SHP77 (cell line): Measurements from ENCODE around the gene CACNG7.
A peak's percentile ranks its signal among the peaks of the same experiment; 100 is the strongest.
"Not testable (repeated sequence)": the region's sequence is repeated elsewhere in the genome, so short reads cannot be mapped to it uniquely, and the experiment has no call there.

Source experiments
- DNase-seq, 2 experiments: peaks; one replicate each; lab custom pipeline; 2025; lab: John Stamatoyannopoulos, UW

CACNG7 gene, protein sequence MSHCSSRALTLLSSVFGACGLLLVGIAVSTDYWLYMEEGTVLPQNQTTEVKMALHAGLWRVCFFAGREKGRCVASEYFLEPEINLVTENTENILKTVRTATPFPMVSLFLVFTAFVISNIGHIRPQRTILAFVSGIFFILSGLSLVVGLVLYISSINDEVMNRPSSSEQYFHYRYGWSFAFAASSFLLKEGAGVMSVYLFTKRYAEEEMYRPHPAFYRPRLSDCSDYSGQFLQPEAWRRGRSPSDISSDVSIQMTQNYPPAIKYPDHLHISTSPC

DNA sequence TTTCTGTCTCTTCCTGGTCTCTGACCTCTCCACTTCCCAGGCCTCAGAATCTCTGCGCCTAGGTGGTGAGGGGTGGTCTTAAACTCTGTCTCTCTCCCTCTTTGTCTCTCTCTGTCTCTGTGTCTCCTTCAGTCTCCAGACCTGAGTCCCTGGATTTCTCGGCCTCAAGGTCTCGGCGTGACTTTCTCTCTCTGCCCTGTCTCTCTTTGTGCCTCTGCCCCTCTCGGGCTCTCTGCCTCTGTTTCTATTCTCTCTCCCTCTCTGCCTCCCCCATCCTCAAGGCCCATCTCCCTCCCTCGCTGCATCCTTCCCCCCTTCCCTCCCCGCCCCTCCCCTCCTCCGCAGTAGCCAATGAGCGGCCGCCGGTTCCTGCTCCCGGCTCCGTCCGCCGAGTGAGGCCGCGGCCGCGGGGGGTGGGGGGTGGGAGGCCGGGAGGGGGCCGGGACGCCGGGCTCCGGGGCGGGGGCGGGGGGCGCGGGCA, at the start of gene CACNG7:
TSS of gene CACNG7 (plus strand) at position 344 of the 481 bp plus-strand sequence. CDS start 3,554 bp downstream, outside the sequence.
- DNase-seq = no peak

DNA sequence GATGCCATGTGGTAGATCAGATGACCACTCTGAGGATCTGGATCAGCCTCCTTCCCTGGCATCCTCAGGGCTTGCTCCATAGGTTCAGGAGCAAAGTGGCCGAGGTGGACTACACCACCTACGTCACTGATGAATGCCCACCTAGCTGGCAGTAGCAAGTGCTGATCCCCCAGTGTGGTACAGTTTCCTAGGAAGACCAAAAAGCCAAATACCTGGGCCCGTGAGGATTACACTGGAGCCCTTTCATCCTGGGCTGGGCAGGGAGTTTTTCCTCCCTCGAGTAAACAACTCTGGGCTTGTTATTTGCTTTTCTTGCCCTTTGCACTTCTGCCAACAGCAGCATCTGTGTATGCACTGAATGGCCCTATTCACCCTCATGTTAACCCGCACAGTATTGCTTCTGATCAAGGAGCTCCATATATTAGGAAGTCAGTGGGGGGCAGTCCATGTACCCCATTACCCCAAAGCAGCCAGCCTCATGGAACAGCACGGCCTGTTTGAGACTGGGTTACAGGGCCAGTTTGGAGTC, 44.7 kb upstream of the CACNG7 start:
- peak; percentile 45 to 55 for DNase-seq

DNA sequence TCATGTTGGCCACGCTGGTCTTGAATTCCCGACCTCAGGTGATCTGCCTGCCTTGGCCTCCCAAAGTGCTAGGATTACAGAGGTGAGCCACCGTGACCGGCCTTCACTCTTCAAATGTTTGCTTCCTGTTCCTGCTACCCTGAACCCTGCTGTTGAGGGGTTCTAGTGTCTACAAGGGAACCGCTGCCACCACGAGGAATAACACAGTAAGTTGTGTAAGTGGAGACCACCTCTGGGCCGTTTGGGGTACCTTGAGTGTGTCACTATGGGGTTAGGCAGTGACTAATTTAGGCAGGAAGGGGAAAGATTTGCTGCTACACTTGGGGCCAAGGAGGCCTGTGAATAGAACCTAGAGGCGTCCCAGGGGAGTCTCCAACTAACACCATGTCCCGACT, 43.6 kb upstream of the CACNG7 start:
- DNase-seq = no peak

DNA sequence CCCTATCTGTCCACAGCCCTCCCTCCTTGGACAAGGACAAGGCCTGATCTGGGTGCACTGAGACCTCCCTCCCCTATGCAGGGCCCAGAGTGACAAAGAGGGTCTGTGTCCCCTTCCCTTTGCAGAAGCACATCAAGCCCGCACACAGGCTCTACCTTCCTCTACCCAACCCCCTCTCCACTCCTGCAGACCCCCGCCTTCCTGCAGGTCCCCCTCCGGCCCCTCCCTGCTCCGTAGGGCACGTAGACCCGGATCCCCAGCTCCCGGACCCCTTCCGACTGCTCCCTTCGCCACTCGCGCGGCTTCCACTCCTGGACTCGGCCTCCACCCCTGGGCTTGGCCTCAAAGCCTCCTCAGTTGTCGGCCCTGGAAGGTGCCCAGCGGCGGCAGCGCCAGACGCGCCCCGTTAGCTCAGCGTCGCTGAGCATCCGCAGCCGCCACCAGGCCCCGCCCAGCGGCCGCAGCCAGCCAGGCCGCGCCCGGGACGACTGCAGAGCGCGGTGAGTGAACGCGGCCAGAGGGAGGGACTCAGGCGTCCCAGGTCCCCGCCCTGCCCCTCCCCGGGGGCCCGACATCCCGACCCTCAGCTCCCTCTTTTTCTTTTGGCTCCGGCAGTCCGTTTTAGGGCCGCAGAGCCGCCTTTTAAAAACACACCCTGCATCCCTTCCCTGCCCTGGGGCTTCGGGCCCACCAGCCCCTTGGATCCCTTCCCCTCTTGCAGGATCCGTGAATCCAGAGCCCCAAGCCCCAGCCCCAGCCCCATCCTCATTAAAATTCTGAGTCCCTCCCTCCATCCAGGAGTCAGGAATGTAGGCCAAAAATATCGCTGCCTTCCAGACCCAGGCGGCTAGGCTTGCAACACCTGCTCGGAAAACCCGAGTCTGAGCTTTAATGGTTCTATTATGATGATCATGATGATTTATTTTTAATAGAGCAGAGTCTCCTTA, 42.9 kb upstream of the CACNG7 start:
- peak; percentile 71 to 77 for DNase-seq

DNA sequence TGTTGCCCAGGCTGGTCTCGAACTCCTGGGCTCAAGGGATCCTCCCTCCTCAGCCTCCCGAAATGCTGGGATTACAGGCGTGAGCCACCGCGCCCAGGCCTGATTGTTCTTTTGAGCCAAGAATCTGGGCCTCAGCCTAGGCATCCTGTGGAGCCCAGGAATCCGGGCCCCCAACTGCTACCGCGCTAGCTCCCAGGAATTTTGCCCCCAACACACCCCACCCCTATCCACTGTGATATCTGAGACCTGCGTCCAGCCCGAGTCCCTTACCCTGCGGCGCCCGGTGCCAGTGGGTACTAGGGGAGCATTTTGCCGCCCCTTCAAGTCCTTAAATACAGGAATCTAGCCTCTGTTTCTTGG, 42.2 kb upstream of the CACNG7 start:
- DNase-seq = no peak

DNA sequence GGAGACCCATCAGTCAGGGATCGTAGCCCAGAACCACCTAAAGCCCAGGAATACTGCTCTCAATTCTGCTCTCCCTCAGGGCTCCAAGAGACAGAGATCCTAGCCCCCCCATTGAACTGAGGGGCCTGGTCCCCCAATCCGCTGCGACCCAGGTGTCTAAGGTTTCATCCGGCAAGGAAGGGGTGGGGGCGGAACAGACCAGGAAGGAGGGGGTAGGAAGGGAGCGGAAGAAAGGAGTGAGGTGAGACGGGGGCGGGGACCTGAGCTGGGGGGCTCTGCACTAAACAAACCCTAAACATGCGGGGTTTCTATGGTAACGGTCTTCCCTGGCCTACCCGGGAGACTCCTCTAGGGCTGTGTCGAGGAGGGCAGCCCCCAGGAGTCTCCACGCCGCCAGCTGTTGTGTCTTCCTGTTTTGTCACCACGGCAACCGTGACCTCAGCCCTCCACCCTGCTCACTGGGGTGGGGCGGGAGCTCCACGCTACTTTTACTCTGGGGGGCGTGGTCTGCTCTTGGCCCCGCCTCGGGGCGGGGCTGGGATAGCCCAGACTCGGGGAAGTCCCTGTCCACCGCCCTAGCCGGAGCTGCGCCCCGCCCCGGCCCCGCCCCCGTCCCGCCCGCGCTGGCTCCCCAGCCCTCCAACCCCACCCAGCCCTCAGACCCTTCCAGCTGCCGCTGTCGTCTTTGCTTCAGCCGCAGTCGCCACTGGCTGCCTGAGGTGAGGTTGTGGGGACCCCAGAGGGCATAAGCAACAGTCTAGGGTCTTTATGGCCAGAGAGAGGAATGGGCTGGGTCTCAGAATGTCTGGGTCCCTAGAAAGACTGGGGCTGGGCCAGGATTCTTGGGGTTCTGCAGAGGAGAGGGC, 41.6 kb upstream of the CACNG7 start, which contains the start of gene MYADM:
TSS of gene MYADM (plus strand) at position 659 of the 866 bp plus-strand sequence. CDS start 5,647 bp downstream, outside the sequence.
- peak; percentile 93 to 96 for DNase-seq

DNA sequence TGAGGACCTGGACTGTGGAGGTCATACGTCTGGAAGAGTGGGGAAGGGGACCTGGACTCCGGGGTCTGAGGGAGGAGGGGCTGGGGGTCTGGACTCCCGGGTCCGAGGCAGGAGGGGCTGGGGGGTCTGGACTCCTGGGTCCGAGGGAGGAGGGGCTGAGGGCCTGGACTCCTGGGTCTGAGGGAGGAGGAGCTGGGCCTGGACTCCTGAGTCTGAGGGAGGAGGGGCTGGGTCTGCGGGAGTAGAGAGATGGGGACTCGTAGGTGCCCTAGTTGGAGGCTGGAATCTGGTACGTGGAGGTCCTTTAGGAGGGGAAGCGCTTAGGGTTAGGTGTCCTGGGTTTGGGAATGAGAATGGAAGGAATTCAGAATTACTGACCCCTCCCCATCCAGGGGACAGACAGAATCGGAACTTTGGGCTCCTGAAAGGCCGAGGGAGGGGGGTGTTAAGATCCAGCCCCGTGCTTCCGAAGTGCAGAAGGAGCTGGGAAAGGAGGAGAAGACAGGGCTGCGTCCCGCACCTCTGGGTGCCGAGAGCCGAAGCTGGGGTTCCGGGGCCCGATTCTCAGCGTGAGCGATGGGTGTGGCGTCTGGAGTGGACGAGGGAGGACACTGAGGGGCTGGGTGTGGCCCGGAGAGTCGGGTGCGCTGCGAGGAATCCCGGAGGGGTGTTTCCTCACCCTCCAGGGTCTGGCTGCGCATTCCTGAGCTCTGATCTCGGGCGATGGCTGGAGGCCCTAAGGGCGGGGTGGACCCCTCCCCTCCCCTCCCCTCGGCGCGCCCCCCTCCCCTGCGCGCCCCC, 40.8 kb upstream of the CACNG7 start:
- peak; percentile 8 to 20 for DNase-seq

DNA sequence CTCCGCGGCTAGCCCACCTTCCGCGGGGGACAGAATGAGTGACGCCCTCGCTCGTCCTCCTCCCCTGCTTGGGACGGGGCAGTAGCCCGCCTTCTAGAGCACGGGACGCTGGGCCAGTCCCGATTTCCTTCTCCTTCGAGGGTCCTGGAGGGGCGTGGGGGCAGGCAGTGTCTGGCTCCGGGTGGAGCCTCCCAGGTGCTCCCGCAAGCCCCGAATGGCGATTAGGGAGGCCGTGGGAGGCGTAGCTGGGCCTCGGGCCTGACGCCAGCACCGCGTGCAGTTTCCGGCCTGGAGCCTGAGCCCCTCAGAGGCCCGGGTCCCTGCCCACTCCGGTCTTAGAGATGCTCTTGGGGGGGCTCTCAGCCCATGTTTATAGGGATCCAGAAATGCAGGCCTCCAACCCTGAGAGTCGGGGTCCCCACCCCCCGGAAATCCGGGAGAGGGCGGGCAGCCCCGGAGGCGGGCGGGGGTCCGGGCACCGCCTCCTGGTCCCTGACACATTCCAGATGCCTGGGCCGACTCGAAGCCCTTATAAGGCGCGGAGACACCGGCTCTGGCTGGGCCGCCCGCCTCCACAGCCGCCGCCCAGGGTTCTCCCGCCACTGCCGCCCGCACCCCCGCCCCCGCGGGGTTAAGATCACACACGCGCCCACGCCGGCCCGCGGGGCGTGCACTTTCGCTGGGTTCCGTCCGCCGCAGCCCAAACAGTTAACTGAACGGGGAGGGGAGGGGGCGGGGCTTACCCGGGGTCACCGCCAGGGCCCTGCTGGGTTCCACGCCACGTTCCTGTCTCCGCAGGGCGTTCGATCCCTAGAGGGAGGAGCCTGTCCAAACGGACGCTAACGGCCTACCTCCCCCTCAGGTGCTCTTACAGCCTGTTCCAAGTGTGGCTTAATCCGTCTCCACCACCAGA, 39.9 kb upstream of the CACNG7 start:
- DNase-seq = peak; percentile 75 to 80

DNA sequence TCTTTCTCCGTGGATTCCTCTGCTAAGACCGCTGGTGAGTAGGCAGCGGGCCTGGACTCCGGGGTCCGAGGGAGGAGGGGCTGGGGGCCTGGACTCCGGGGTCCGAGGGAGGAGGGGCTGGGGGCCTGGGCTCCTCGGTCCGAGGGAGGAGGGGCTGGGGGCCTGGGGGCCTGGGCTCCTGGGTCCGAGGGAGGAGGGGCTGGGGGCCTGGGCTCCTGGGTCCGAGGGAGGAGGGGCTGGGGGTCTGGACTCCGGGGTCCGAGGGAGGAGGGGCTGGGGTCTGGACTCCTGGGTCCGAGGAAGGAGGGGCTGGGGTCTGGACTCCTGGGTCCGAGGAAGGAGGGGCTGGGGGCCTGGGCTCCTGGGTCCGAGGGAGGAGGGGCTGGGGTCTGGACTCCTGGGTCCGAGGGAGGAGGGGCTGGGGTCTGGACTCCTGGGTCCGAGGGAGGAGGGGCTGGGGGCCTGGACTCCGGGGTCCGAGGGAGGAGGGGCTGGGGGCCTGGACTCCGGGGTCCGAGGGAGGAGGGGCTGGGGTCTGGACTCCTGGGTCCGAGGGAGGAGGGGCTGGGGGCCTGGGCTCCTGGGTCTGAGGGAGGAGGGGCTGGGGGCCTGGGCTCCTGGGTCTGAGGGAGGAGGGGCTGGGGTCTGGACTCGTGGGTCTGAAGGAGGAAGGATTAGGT, 39.1 kb upstream of the CACNG7 start:
- not testable (repeated sequence) for DNase-seq

DNA sequence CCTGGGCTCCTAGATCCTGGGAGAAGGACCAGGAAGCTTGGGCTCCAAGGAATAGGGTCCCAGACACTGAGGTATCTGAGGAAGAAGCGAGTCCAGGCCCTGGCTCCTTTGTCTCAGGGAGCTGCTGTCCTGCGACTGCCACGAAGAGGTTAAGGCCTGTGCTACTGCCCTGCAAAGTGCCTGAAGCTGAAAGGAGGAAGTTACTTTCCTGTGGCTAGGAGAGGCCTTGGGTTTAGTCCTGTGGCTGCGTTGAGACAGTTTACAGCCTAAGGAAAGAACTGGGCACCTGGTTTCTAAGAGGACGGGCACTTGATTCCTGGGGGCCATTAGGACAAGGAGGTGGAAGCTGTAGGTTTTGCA, 38.6 kb upstream of the CACNG7 start:
- no peak for DNase-seq

DNA sequence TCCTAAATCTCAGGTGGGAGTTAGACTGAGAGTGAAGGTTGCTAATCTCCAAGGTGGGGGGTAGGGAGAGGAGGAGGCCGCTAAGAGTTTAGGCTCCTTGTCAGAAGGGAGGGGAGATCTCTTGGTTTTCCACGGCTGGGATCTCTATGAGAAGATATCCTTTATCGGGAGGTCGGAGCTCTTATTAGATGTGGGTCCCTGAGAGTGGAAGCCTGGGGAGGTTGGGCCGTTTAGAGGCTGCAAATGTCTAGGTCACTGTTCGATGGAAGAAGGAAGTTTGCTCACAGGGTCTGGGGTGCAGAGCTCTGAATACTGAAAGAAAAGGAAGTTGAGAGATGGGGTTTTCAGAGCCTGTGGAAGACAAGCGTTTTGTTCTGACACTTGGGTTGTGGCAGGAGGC, 37.6 kb upstream of the CACNG7 start:
- DNase-seq = no peak

DNA sequence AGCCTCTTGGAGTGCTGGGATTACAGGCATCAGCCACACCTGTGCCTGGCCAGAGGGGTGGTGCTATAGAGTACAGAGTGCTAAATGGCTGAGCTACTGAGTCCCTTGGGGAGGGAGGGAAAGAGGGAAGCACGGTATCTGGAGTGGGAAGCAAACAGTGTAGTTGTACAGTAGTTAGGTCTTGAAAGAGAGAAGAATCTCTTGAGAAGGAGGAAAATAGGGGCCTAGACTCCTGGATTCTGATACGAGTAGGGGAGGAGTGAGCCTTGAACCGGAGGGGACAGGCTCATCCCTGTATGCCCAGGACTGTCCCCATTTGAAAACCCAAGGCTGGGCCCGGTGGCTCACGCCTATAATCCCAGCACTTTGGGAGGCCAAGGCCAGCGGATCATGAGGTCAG, 36.3 kb upstream of the CACNG7 start:
- DNase-seq = no peak

DNA sequence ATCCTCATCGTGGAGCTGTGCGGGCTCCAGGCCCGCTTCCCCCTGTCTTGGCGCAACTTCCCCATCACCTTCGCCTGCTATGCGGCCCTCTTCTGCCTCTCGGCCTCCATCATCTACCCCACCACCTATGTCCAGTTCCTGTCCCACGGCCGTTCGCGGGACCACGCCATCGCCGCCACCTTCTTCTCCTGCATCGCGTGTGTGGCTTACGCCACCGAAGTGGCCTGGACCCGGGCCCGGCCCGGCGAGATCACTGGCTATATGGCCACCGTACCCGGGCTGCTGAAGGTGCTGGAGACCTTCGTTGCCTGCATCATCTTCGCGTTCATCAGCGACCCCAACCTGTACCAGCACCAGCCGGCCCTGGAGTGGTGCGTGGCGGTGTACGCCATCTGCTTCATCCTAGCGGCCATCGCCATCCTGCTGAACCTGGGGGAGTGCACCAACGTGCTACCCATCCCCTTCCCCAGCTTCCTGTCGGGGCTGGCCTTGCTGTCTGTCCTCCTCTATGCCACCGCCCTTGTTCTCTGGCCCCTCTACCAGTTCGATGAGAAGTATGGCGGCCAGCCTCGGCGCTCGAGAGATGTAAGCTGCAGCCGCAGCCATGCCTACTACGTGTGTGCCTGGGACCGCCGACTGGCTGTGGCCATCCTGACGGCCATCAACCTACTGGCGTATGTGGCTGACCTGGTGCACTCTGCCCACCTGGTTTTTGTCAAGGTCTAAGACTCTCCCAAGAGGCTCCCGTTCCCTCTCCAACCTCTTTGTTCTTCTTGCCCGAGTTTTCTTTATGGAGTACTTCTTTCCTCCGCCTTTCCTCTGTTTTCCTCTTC, 35.1 kb upstream of the CACNG7 start:
- DNase-seq = no peak

DNA sequence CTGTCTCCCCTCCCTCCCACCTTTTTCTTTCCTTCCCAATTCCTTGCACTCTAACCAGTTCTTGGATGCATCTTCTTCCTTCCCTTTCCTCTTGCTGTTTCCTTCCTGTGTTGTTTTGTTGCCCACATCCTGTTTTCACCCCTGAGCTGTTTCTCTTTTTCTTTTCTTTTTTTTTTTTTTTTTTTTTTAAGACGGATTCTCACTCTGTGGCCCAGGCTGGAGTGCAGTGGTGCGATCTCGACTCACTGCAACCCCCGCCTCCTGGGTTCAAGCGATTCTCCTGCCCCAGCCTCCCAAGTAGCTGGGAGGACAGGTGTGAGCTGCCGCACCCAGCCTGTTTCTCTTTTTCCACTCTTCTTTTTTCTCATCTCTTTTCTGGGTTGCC, 34.5 kb upstream of the CACNG7 start:
- no peak for DNase-seq

DNA sequence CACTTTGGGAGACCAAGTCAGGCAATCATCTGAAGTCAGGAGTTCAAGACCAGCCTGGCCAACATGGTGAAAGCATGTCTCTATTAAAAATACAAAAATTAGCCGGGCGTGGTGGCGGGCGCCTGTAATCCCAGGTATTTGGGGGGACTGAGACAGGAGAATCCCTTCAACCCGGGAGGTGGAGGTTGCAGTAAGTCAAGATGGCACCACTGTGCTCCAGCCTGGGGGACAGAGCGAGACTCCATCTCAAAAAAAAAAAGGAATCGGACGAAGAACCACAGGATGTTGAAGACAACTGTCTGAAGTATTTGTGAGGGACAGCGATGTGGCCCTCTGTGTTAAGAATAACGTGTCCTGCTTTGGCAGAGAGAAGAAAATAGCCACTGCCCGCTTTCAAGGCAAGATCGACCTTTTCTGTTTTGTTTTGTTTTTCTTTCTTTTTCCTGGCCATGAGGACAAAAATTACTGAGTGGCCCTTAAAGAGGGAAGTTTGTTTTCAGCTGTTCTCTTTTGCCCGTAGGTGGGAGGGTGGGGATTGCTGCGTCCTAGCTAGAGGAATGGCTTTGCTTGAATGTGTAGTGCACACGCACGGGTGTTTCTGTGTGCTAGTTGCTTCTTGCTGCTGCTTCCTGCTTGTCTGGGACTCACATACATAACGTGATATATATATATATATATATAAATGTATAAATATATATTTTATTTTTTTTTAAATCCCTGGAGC, 33.3 kb upstream of the CACNG7 start:
- no peak for DNase-seq

DNA sequence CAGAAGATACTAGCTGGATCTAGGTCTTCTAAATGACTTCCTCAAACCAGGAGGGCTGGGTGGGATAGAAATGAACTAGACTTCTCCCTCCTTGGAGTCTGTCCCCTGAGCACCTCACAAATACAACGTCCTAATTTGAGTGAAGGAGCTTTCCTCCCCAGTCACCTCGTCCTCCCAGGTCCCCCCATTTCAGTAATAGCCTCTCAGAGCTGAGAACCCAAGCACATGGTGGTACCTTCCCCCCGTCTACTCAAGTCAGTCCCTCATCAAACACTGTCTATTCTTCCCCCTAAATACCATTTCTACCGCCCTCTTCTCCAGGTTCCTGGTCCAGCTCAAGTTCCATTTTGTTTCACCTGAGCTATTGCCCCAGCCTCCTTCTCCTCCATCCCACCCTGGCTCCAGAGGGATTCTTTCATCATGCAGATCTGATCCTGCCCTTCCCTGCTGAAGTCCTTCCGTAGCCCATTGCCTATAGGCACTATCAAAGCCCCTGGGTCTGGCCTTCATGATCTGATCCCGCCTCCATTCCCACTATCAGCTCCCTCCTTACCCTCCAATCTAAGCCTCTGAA, 32.3 kb upstream of the CACNG7 start:
- DNase-seq = no peak

DNA sequence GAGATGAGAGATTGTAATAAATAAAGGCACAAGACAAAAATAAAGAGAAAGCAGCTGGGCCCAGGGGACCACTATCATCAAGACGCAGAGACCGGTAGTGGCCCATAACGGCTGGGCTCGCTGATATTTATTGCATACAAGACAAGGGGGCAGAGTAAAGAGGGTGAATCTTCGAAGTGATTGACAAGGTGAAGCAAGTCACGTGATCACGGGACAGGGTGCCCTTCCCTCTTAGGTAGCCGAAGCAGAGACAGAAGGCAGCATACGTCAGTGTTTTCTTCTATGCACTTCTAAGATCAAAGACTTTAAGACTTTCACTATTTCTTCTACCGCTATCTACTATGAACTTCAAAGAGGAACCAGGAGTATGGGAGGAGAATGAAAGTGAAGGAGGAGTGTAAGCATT, 31.7 kb upstream of the CACNG7 start:
- DNase-seq = no peak
